ENCODE results near the gene EFNA1. TPM values are rescaled to one million over a fixed set of nuclear protein-coding genes. Genes with fewer than 3 reads are reported as not detected.

Gene EFNA1
- total and polyA plus RNA-seq, 2 of the 13 experiments (the other 11 are each of a cell fraction or from before 2014, with no cell fraction given): 81.8 to 874 TPM

DNA sequence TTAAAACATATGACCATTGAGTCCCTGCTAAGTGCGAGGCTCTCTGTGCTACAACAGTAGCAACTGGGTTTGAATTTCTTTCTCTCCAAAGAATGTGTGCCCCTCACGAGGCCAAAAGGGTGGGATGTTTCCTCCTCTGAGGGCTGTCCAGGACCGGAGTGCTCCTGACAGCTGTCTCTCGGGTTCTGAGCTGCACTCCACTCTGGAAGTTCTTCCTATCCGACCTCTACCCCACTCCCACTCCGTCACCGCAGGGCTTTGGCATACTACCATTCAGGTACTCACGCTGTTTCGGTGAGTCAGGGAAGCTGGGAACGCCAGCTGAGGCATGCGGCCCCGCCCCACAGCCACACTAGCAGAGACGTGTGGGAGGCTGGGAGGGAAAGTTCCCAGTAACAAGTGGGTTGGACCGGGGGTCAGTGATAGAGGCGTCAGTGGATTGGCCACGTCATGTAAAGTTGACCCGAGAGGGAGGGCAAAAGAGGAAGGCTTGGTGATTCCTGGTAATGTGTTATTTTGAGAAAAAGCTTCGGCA is 7.3 kb downstream of the EFNA1 start (continued):
- TF ChIP-seq, protein P1, sequence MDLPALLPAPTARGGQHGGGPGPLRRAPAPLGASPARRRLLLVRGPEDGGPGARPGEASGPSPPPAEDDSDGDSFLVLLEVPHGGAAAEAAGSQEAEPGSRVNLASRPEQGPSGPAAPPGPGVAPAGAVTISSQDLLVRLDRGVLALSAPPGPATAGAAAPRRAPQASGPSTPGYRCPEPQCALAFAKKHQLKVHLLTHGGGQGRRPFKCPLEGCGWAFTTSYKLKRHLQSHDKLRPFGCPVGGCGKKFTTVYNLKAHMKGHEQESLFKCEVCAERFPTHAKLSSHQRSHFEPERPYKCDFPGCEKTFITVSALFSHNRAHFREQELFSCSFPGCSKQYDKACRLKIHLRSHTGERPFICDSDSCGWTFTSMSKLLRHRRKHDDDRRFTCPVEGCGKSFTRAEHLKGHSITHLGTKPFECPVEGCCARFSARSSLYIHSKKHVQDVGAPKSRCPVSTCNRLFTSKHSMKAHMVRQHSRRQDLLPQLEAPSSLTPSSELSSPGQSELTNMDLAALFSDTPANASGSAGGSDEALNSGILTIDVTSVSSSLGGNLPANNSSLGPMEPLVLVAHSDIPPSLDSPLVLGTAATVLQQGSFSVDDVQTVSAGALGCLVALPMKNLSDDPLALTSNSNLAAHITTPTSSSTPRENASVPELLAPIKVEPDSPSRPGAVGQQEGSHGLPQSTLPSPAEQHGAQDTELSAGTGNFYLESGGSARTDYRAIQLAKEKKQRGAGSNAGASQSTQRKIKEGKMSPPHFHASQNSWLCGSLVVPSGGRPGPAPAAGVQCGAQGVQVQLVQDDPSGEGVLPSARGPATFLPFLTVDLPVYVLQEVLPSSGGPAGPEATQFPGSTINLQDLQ (CRISPR knock-in tag; IDR thresholded peaks at IDR 0.05): peak; percentile 6; the same call in 1 of the 2 replicates
- TF ChIP-seq SIN3B (IDR thresholded peaks at IDR 0.05; ENCODE audit: low read length) (no peak), ZNF605 (CRISPR knock-in tag; IDR thresholded peaks at IDR 0.05) (no peak), KLF11 (CRISPR knock-in tag; IDR thresholded peaks at IDR 0.05) (0 out of 2 replicates have a peak, but pooled peaks have one; percentile 6), FOXA1 (IDR thresholded peaks at IDR 0.05) (no peak), FOXA1 (CRISPR knock-in tag; IDR thresholded peaks at IDR 0.05) (no peak; the same call in 1 of the 2 replicates), ZNF260 (CRISPR knock-in tag; IDR thresholded peaks at IDR 0.05; ENCODE audit: borderline replicate concordance, low read depth) (no peak), ZMYM3 (CRISPR knock-in tag; IDR thresholded peaks at IDR 0.05) (no peak), ZNF572 (CRISPR knock-in tag; IDR thresholded peaks at IDR 0.05) (no peak; the same call in 1 of the 2 replicates), CBFB (CRISPR knock-in tag; IDR thresholded peaks at IDR 0.05) (peak; percentile 10; the same call in 1 of the 2 replicates), SP140L (CRISPR knock-in tag; IDR thresholded peaks at IDR 0.05; ENCODE audit: borderline replicate concordance) (no peak), HOXD1 (CRISPR knock-in tag; IDR thresholded peaks at IDR 0.05) (0 out of 2 replicates have a peak, but pooled peaks have one; percentile 51)
- TF ChIP-seq, protein P2, sequence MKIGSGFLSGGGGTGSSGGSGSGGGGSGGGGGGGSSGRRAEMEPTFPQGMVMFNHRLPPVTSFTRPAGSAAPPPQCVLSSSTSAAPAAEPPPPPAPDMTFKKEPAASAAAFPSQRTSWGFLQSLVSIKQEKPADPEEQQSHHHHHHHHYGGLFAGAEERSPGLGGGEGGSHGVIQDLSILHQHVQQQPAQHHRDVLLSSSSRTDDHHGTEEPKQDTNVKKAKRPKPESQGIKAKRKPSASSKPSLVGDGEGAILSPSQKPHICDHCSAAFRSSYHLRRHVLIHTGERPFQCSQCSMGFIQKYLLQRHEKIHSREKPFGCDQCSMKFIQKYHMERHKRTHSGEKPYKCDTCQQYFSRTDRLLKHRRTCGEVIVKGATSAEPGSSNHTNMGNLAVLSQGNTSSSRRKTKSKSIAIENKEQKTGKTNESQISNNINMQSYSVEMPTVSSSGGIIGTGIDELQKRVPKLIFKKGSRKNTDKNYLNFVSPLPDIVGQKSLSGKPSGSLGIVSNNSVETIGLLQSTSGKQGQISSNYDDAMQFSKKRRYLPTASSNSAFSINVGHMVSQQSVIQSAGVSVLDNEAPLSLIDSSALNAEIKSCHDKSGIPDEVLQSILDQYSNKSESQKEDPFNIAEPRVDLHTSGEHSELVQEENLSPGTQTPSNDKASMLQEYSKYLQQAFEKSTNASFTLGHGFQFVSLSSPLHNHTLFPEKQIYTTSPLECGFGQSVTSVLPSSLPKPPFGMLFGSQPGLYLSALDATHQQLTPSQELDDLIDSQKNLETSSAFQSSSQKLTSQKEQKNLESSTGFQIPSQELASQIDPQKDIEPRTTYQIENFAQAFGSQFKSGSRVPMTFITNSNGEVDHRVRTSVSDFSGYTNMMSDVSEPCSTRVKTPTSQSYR (CRISPR knock-in tag; IDR thresholded peaks at IDR 0.05; ENCODE audit: borderline replicate concordance): peak; percentile 31; the same call in 1 of the 2 replicates
- TF ChIP-seq, protein P3, sequence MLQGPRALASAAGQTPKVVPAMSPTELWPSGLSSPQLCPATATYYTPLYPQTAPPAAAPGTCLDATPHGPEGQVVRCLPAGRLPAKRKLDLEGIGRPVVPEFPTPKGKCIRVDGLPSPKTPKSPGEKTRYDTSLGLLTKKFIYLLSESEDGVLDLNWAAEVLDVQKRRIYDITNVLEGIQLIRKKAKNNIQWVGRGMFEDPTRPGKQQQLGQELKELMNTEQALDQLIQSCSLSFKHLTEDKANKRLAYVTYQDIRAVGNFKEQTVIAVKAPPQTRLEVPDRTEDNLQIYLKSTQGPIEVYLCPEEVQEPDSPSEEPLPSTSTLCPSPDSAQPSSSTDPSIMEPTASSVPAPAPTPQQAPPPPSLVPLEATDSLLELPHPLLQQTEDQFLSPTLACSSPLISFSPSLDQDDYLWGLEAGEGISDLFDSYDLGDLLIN (CRISPR knock-in tag; IDR thresholded peaks at IDR 0.05; ENCODE audit: borderline replicate concordance): no peak
- TF ChIP-seq, protein P4, sequence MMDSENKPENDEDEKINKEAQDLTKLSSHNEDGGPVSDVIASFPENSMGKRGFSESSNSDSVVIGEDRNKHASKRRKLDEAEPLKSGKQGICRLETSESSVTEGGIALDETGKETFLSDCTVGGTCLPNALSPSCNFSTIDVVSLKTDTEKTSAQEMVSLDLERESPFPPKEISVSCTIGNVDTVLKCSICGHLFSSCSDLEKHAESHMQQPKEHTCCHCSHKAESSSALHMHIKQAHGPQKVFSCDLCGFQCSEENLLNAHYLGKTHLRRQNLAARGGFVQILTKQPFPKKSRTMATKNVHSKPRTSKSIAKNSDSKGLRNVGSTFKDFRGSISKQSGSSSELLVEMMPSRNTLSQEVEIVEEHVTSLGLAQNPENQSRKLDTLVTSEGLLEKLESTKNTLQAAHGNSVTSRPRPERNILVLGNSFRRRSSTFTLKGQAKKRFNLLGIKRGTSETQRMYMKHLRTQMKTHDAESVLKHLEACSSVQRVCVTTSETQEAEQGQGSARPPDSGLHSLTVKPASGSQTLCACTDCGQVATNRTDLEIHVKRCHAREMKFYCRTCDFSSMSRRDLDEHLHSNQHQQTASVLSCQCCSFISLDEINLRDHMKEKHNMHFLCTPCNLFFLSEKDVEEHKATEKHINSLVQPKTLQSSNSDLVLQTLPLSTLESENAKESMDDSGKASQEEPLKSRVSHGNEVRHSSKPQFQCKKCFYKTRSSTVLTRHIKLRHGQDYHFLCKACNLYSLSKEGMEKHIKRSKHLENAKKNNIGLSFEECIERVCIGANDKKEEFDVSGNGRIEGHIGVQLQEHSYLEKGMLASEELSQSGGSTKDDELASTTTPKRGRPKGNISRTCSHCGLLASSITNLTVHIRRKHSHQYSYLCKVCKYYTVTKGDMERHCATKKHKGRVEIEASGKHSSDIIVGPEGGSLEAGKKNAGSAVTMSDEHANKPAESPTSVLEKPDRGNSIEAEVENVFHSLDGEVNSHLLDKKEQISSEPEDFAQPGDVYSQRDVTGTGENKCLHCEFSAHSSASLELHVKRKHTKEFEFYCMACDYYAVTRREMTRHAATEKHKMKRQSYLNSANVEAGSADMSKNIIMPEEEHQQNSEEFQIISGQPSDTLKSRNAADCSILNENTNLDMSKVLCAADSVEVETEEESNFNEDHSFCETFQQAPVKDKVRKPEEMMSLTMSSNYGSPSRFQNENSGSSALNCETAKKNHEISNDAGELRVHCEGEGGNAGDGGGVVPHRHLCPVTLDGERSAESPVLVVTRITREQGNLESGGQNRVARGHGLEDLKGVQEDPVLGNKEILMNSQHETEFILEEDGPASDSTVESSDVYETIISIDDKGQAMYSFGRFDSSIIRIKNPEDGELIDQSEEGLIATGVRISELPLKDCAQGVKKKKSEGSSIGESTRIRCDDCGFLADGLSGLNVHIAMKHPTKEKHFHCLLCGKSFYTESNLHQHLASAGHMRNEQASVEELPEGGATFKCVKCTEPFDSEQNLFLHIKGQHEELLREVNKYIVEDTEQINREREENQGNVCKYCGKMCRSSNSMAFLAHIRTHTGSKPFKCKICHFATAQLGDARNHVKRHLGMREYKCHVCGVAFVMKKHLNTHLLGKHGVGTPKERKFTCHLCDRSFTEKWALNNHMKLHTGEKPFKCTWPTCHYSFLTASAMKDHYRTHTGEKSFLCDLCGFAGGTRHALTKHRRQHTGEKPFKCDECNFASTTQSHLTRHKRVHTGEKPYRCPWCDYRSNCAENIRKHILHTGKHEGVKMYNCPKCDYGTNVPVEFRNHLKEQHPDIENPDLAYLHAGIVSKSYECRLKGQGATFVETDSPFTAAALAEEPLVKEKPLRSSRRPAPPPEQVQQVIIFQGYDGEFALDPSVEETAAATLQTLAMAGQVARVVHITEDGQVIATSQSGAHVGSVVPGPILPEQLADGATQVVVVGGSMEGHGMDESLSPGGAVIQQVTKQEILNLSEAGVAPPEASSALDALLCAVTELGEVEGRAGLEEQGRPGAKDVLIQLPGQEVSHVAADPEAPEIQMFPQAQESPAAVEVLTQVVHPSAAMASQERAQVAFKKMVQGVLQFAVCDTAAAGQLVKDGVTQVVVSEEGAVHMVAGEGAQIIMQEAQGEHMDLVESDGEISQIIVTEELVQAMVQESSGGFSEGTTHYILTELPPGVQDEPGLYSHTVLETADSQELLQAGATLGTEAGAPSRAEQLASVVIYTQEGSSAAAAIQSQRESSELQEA (CRISPR knock-in tag; IDR thresholded peaks at IDR 0.05; ENCODE audit: not compliant biosample characterization): no peak

All from HepG2 (cell line).